Superior temporal gyrus (tissue), 1 donor: ENCODE data around the gene ARHGEF10L.
"Not testable (repeated sequence)": the region's sequence is repeated elsewhere in the genome, so short reads cannot be mapped to it uniquely, and the experiment has no call there.

Experiments
- DNase-seq: peaks from one replicate; pipeline ENCODE4 v3.0.0-alpha.2; 2016; ENCODE audit errors: extremely low spot score

ARHGEF10L gene

DNA sequence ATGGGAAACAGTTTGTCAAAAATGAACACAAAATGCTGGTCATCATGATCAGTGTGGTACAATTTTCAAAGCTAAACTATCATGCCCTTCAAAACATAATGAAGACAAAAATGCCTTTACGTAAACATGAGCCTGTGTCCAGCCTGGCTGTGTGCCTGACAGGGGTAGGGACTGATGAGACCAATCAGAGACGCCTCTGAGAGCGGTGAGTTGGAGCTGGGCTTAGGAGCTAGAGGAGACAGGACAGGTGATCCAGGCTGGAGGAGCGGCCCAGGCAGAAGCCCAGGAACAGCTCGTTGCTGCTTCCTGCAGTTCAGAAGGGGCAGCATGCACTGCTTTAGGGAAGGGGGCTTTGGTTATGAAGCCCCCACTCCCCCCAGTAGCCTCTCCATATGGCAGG, 70.0 kb downstream of the ARHGEF10L start:
- DNase-seq, result no peak

DNA sequence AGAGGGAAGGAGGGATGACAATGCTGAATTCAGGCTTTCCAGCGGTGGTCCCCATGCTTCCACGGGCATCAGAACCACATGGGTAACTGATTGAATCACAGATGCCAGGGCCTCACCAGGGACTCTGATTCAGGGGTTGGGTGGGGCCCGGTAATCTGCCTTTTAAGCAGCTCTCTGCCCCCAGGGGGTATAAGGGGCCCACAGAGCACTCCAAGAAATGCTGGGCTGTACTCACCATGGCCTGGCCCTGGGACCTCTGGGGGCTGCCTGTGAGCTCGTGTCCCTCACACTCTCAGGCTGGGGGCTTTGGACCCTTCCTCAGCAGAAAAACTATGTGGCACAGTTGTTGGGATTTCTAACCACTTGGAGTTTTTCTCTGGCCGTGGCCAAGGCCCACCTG, 70.6 kb downstream of the ARHGEF10L start:
- DNase-seq, result no peak

DNA sequence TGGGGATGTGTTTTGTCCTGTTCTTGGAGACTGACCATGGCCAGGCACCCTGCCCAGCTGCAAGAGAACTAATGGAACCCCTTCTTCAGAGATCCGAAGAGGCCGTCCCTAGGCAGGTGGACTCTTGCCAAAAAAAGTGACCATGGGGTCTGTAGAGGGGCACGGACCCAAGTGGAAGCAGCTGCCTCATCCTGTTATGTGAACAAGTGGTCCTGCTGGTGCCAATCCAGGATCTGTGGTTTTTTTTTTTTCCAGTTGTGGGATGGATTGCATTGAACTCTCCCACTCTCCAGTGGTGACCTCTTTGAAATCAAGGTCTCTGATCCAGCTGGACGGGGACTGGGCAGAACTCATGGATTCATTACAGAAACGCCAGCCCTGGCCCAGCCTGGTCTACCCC, 71.2 kb downstream of the ARHGEF10L start:
- no peak for DNase-seq

DNA sequence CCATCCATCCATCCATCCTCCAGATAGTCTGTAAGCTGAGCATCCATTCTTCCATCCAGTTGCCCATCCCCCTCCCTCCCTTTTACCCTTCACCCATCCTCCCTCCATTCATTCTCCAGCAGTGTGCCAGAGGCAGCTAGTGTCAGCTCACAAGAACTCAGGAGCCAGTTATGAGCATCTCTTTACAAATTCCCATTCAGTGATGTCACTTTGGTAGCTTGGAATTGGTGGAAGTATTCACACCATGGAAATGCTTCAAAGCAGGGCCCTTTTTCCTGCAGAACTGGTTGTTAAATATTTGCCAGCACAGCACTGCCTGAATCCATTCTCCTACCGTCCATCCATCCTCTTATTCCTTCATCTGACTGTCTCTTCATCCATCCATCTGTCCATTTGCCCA, 72.5 kb downstream of the ARHGEF10L start:
- DNase-seq, result no peak

DNA sequence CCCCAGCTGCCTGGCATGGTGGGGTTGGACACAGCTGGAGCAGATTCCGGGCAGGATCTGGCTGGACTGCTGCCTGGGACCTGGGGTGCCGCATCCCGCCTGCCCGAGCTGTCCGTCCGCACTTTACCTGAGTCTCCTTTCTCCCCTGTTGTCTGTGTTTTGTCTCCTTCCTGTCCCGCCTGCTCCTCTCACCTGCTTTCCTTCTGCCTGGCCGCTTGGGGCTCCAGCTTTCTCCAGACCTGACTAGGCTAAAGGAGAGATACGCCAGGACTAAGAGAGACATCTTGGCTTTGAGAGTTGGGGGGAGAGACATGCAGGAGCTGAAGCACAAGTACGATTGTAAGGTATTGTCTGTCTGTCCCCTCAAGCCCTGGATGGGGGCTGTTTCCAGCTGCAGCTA, 73.3 kb downstream of the ARHGEF10L start:
- DNase-seq, result no peak

DNA sequence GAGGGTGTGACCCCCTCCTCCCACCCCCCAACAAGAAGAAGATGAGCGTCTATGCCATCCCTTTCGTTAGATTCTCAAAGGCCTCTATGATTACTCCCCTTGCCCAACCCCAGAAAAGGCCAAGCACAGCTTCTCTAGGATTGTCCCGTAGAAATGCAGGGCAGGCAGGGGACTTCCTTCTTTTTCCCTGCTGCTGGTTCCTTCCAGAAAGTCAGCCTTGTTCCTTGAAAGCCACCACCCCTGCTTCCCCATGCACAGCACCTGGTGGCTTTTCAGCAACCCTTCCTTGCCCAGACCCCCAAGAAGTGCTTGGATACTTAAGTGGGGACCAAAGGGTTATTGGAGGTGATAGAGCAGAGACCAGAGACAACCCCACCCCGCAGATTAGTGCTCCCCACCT, 75.1 kb downstream of the ARHGEF10L start:
- DNase-seq, result no peak

DNA sequence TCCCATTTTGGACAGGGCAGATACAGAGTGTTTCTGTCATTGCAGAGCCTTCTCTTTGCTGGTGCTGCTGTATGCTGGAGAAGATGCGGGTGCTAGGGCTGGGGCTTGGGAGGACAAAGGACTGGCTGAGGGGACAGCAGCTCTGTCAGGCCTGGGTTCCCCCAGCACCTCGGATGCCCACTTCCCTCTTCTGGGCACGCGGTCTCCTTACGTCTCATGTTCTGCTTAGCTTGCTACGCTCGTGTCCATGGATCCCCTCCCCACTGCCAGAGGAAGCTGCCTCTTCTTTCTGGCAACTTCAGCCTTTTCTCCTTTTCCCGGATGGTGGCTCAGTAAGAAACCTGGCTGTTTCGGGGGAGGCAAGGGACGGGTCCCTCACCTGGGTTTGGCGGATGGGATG, 75.7 kb downstream of the ARHGEF10L start:
- no peak for DNase-seq

DNA sequence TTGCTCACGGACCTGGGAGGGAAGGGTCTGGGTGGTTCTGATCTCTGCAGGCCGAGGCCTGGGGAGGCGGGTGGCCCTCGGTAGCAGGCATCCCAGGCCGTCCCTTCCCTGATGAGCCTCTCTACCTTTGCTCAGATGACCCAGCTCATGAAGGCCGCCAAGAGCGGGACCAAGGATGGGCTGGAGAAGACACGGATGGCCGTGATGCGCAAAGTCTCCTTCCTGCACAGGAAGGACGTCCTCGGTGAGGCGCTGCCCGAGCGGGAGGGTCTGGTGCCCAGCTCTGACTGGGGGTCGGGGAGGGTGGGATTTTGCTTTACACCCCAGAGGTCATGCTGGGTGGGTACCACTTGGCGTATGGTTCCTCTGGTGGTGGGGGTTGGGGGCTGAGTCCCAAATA, 76.5 kb downstream of the ARHGEF10L start:
- no peak for DNase-seq

DNA sequence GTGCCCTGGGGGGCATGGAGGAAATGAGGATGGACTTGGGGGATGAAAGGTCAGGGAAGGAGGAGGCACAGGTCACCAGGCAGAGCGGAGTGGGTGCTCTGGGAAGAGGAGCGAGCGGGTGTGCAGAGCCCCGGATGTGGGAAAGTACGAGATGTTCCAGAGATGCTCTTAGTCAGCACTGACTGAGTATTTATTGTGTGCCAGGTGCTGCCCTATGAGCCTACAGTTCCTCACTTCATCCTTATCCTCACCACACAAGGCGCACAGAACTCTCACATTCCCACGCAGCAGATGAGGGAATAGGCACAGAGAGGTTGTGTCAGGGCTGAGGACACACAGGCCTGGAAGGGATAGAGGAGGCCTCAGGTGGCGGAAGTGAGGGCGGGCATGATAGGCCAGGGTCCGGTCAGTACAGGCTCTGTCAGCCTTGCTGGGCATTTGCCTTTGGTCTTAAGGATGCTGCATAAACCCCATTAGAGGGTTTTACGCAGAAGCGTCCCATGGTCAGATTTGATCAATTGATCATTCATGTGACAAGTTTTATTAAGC, 77.3 kb downstream of the ARHGEF10L start:
- DNase-seq, result no peak

DNA sequence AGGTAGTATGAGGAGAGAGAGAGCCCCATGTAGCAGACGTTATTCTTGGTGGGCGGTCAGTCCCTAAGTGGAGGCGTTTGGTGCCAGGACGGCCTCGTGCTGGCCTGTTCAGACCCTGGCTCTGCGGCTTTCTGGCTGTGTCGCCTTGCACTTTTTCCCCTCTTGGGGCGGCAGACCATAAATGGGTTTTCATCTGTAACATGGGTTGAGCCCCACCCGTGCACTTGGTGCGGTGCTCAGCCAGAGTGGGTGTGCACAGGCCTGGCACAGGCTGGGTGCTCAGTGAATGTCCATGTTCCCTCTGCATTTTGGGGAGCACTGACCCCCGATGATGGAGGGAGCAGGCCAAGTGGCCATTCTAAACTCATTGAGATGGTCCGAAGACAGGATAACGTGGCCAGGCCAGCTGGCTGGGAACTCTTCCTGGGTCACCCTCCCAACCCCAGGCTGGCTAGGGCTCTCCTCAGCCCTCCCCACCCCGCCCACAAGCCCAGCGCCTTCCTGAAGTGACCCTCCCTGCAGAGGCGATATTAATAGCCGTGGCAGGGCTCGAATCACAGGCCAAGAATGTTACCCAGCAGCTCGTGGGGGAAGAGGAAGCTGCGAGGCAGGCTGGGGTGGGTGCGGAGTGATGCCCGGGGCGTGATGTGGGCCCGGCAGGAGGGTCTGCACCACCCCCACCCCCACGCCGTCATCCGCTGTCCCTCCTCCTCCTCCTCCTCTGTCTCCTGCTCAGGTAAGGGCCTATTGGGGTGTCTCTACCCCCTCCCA, 78.5 kb downstream of the ARHGEF10L start:
- DNase-seq, result no peak

DNA sequence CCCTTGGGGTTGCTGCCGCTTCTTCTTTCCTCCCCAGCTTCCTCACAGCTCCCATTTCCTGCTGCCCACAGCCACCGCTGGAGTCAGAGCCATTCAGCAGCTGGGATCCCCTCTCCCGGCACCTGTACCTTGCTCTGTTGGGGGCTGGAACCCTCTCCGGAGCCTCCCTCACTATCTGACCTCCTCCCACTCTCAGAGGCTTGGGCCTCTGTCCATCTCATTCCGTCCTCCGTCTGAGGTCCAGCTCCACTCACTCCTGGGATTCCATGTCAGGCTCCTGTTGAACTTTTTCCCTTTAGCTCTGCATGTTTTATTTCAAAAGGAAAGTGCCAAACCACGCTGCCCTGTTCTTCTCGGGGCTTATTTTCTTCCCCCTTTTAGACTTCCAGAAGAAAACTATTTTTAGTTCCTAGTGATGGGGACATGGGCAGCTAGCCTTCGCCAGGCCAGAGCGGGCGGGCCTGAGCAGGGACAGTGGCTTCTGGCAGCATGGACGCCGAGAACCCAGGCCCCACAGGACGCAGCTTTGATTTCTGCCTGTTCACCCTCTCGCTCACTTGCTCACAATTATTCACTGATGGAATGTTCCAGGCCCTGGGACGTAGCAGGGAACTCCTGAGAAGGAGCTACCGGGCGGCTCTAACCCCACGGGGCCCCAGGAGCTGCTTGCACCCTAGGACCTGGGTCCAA, 79.2 kb downstream of the ARHGEF10L start:
- DNase-seq, result no peak

DNA sequence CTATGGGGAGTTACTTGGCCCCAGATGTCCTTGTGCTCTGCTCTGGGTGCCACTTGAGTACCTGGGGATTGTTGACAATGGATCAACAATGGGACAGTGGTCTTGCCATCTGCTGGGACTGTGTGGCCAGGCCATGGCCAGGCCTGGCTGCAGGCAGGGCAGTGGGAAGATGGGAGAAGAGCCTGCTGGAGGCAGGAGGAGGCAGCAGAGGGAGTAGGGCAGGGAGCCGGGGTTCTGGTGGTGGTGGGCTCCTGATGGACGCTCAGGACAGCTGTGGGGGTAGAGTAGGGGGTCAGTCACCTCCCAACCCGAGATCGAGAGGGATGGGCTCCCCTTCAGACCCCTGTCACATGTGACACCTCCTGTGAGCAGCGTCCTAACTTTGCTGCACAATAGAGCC, 81.0 kb downstream of the ARHGEF10L start:
- no peak for DNase-seq

DNA sequence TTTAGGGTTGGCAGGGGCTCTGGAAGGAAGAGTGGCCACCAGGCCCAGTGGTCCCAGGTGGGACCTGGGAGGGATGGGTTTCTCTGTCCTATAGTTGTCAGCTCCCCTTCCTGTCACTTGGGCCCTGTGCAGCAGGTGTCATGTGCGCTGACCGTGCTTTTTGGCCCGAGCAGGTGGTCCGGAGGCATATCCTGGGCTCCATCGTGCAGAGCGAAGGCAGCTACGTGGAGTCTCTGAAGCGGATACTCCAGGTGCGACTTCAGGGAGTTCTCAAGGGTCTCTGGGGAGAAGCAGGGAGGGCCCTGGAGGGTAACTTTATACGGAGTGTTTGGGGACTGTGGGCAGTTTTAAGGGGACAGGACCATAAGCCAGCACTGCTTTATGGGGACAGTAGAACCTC, 82.2 kb downstream of the ARHGEF10L start:
- no peak for DNase-seq

DNA sequence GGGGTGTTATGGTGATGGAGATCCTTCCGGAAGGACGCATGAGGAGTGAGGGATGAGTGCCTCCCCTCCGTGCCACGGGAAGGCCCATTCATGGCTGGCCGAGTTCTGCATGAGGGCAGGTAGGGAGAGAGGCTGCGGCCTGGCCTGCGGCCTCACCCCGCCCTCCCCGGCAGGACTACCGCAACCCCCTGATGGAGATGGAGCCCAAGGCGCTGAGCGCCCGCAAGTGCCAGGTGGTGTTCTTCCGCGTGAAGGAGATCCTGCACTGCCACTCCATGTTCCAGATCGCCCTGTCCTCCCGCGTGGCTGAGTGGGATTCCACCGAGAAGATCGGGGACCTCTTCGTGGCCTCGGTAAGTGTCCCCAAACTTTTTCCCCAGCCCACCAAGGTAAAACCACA, 83.3 kb downstream of the ARHGEF10L start:
- DNase-seq, result no peak

DNA sequence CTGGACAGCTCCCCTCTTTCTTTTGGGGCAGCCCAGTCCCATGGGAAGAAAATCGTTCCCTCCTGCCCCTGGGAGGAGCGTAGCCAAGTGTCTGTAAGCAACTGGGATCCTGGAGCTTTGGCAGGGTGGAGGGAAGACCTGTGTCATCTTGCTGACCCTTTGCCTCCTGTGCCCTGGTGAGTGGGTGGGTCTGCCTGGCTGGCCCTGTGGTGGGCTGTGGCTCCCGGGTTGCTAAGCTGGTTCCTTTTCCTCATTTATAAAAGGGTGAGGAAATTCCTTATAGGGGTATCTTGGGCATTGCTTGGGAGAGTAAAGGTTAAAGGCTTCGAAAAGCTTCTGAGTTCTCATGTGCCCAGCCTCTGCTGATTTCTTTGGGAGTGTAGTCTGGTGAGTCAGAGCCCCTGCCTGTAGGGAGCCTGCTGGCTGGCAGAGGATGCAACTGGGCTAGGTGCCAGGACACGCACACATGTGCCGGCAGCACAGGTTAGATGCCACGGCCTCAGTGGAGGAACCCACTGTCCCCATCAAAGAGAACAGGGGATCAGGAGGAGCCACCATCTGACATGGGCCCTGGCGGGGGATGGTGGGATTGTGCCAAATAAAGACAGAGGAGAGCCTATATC, 85.2 kb downstream of the ARHGEF10L start:
- no peak for DNase-seq

DNA sequence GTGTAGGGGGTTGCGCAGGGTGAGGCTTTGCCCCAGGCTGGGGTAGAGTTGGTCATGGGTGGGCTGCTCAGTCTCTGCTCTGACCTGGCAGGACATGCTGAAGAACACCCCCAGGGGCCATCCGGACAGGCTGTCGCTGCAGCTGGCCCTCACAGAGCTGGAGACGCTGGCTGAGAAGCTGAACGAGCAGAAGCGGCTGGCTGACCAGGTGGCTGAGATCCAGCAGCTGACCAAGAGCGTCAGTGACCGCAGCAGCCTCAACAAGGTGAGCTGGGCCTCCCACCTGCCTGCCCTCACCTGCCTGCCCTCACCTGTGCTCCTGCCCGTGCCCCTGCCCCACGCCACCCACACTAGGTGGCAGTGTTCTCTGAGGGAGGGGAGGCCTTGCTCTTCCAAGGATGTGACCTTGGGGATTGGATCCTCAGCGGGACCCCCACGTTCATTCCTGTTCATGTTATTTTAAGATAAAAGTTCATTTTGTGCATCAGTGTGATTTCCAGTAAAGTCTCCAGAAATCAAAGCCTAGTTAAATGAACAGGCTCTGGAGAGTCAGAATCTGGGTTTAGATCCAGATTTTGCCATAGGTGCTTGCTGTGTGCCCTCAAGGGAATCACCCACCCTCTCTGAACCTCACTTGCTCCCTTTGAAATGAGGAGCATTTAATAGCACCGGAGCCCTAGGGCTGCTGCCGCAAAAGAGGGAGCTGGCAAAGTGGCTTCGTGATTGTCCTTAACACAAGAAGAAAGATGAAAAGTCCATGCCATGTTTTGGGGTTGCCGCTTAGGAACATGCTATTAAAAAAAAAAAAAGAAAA, 87.9 kb downstream of the ARHGEF10L start:
- no peak for DNase-seq

DNA sequence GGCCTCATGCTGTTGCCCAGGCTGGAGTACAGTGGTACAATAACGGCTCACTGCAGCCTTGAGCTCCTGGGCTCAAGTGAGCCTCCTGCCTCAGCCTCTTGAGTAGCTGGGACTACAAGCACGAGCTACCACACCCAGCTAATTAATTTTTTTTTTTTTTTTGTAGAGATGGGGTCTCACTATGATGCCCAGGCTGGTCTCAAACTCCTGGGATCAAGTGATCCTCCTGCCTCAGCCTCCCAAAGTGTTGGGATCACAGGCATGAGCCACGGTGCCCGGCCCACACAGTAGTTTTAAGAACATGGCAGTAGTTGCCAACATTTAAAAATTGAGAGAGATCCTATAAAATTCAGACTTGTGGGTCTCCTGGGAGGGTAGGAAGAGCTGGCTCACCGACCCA, 89.5 kb downstream of the ARHGEF10L start:
- DNase-seq, result not testable (repeated sequence)

DNA sequence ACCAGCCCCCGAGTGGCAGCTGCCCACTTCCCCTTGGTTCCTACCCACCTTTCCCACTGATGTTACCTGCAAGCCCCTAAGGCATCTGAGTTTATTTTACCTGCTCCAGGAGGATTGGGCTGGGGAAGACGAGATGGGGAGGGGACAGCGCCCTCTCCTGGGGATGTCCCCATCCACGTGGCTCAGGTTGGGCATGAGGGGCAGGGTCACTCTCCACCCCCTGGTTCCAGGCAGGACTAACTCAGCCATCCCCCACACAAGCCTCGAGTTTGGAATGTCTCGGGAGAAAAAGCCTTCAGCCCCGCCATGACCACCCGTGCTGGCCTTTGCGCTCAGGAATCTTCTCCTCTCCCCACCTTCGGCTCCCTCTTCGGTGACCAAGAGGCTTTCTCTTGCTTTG, 90.0 kb downstream of the ARHGEF10L start:
- DNase-seq, result no peak

DNA sequence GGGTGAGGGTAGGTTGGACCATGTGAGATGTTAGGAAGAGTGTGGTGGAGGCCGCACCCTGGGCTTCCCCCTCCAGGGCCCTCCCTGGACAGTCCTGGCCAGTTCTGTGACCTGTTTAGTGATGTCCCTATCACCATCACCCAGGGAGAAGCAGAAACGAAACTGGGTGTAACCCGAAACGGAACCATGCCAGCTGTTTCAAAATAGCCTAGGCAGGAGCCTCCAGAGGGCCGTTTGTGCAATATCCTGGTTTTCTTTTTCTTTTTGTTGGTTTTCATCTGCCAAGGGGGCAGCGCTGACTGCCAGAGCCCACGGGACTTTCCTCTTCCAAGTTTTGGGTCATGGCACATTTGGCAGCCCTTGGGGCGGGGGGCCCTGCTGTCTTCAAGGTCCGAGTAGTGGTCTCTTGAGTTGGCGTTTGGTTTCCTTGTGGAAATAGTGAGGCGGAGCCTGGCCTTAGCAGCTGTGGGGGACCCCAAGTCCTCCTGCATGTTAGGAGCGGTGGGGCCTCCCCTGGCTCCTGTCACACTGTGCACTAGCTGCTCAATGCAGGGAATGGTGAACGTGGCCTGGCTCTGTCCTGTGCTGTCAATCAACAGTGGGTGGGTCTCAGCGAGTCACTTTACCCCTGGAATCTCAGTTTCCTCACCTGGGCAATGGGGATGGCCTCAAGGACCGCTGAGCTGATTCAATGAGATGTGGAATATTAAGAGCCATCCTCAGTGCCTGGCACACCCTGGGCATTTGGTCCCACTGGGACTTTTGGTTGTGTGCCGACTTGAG, 90.7 kb downstream of the ARHGEF10L start:
- DNase-seq, result no peak

DNA sequence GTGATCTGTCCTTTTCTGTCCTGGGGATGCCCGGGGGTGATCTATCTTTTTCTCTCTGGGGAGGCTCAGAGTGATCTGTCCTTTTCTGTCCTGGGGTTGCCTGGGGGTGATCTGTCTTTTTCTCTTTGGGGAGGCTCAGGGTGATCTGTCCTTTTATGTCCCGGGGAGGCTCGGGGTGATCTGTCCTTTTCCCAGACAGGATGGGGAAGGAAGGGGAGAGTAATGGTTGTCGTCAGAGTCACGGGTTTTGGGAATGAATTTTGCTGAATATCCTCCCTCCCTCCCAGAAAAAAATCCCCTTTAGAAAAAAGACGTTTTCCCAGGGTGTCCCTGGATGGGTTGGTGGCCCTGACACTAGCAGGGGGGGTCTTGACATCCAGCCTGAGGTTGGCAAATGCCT, 91.5 kb downstream of the ARHGEF10L start:
- DNase-seq, result no peak

DNA sequence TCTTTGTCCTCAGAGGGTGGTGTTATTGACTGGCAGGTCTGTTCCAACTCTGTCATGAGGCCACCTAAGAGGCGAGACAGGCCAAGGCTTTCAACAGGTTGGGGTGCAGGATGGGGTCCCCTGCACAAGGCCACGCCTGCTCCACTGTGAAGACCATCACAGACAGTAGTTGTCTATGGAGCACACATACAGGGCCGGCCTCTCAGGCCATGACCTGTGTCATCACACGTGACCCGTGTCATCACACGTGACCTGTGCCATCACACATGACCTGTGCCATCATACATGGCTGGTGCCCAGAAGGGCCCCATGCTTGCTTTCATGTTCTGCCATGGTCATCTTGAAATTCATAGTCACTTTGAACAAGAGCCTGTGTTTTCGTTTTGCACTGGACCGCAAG, 91.9 kb downstream of the ARHGEF10L start:
- DNase-seq, result no peak
